LoVo (cell line): Measurements from ENCODE around the gene KDM4B.

Source experiments
- DNase-seq: peaks from one replicate; pipeline ENCODE4 v3.0.0-alpha.2; 2016; ENCODE audit warnings: low spot score

KDM4B gene

DNA sequence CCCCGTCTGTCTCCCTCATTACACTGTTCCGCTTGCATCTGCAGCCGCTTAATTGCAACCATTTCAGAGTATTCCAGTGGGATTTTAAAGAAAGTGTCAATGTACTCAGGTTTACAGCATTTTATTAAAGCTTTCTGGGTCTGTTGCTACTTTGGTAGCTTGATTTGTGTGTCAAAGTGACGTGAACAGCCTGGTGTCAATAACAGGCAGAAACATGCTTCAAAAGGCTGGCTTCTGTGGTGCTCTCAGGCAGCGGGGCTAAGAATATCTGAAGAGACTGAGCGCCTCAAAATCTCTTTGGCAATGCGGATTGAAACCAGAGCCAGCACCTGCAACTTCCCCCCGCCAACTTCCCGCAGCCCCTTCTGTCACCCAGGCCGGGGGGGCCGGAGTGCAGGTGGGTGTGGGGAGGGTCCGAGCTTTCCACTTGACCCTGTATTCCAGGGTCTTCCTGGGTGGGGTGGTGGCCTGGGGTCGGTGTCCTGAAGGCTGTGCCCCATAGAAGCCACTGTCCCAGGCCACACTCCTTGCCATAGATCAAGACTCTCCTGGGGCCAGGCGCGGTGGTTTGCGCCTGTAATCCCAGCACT is 81.2 kb downstream of the KDM4B start:
- DNase-seq: no peak

DNA sequence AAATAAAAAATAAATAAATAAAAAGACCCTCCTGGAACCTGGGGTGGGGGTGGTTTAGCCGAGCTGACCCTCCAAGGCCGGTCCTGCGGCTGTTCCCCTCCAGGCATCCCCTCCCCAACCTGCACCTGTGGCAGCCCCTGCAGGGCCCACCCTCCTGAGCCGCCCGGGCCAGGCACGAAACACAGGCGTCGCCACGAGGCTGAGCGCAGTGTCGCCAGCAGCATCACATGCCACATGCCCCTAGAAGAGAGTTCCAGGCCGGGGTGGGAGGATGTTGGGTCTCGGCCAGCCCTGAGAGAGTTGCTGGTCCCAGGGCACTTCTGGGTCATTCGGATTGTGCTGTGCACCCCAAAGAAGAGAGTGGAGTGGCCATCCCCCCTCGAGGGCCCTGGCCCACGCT is 82.0 kb downstream of the KDM4B start:
- DNase-seq: no peak

DNA sequence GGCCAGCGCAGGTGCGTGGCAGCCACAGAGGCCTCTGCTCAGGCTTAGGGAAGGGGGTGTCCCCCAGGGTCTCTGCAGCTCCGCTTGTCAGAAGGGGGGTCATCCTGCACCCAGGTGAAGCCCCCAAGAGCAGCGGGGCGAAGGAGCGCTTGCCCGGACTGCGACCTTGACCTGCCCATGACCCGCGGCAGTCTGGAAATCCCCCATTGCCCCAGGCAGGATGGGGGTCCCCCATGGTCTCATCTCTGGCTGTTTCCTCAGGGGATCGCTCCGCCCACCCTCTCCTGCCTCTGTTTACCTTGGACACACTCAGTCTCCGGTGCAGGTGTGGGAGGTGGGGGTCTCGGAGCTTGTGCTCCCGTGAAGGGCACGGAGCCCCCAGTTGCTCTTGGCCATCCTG is 82.7 kb downstream of the KDM4B start:
- no peak for DNase-seq

DNA sequence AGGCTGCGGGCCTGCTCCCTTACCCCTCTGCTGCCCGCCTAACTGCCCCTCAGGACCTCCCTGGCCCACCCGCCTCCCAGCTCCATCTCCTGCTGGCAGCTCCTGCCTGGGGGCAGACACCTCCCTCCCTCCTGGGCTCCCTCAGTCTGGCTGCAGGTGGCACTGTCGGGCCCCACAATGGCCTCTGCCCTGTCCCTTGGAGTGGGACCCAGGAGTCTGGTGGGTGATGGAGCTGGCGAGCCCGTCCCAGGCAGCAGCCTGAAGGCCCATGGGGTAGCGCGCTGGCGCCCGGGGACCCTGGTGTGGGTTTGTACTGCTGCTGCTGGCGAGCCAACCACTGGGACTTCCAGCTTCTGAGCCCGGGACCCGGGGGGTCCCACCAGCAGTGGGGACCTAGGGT is 83.6 kb downstream of the KDM4B start:
- DNase-seq: no peak

DNA sequence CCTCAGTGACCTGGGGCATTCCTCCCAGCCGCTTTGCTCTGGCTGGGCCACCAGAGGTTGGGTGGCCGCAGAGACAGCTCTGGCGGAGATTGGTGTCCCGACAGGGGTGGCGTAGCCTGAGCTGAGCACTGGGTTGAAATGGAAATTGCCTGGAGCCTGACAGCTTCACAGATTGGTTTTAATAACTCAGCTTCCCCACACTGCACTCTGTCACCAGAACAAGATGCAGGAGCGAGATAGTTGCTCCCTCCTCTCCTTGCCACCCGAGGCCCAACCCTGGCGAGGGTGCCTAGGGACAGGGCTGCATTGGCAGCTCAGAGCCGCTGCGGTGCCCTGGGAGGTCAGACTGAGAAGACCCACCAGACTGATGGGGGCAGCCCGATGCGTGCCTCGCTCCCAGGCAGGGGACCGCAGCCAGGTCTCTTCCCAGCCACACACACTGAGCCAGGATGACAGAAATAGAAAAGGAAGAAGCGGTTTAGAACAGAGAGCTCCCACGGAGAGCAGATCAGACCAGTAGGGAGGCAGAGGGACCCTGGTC is 84.1 kb downstream of the KDM4B start:
- DNase-seq: no peak

DNA sequence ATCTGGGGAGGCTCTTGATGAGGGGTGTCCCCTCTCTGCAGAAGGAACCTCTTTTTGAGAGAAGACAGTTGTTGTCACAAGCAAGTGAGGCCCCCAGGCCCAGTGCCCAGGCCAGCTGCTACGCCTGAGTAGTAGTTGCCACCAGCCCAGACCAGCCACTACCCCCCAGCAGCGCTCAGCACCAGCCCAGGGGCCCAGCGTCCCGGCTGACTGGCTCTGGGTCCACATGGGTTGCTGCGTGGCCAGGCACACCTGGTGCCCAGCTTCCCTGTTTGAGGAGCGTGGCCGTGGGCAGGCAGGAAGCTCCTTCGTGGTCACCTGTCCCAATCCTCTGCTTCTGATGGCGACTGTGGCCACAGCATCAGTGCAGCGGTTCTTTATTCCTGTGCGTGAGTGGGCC is 84.7 kb downstream of the KDM4B start:
- no peak for DNase-seq

DNA sequence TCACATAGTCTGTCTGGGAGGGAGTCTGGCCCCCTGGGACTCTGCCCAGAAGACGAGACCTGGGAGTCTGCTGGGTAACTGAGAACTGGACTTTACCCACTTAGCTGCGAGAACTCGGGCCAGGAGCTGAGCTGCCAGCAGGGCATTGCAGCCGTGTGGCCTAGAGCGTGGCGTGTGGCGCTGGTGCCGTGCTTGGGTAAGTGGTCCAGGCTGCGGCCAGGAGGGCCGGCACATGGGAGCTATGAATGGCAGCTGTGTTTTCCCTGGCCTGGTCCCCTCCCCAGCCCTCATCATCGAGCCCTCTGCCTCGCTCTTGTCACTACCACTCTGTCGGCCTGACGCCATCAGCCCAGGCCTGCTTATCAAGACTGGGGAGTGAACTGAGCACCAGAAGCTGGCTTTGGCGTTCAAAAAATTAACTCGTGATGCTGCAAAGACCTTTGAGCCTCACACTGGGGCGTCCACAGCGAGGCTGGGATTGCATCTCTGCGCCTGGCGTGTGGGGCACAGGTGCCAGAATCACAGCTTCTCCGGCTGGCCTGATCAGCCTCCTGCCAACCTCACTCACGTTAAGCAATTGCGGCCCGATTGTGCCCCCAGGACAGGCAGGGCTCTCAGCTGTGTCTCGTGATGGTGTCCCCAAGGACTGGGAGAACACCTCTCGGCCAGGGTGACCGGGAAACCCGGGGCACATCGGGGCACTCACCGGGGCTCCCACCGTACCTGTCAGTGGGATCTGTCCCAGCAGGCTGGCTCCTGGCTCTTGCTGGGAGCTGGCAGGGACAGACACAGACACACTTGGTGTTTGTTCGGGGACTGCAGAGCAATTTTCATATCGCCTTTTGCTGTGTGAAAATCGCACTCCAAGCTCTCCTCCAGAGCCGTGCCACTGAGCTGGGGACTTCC is 85.9 kb downstream of the KDM4B start:
- no peak for DNase-seq

DNA sequence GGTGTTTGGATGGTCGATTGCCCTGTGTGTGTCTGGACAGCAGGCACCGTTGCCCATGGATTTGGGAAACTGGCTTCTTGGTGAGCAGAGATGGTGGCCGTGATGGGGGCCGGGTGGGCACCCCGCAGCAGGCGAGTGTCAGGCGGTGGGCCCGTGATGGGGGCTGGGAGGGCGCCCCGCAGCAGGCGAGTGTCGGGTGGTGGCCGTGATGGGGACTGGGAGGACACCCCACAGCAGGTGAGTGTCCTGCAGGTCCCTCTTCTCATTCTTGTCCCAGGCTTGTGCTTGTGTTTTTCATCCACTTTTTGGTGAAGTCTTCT is 86.5 kb downstream of the KDM4B start:
- no peak for DNase-seq

DNA sequence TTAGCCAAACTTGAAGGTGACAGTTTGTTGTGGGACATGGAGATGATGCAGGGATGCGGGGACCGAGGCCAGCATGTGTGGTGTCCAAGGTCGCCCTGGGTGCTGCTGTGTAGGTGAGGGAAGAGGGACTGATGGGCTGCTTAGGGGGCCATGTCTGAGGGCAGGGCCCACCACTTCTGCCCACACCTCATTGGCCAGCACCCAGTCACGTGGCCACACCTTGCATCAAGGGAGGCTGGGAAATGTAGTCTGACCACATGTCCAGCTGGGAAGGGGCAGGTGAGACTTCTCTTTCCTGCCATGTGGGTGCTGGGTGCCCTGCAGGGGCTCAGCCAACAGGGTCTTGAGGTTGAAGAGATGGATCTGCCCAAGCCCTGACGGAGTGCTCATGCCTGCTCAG is 88.9 kb downstream of the KDM4B start:
- DNase-seq: no peak

DNA sequence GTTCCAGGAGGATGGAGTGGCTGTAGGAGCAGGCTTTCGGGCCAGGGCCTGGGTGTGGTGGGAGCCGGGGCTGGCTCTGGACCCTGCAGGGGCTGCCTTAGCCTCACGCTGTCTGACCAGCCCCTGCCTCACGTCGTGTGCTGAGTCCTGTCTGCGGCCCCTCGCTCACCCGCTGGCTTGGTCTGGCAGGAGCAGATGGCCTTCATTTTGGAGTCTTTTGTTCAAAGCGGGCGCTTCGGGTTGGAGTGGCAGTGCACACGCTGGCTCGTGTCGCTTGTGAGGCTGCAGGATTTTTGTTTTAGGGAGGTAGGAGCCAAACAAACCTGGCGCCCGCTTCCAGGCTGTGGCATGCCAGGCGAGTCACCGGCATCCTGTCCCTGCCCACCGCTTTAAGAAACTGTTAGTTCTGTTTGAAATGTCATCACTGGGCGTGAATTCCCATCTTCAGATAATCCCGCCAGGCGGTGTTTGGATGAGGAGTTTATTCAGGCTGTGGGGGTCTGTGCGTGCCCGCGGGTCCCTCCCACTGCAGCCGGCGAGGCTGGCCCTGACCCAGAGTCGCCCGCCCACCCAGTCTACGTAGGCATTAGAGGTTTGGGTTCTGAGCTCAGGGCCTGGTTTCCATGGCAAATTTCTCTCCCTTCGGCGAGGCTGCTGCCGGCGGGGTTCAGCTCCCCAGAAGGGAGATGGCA is 89.8 kb downstream of the KDM4B start:
- DNase-seq: no peak

DNA sequence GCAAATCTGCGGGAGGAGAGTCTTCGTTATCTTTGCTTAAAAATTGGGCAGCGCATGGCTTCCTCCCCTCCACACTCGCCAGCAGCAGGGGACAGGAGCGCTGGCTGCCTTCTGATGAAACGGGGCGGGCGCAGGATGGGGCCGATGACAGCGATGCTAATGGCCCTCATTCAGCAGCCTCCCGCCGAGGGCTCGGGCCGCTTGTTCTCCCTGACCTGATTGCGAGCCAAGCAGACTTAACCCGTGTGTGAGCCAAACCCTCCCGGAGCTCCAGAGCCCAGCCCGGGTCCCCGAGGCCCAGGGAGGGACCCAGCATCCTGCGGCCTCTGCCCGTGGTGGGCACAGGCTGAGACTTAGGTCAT is 90.3 kb downstream of the KDM4B start:
- DNase-seq: no peak

DNA sequence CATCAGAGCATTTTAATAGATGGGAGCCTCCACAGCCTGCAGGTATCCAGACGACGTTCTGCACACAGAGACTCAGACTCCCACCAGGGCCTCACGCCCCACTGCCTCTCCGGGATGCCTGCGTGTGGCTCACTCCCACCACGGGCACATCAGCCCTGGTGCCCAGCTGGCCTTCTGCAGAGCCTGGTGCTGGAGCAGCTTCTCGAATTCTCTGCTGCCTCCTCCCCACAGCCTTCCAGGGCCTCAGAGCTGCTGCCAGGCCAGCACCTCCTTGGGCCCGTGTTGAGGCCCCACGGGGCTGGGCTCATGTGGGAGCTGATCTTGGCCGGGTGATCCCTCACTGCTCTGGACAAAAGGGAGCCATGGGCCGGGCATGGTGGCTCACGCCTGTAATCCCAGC is 90.9 kb downstream of the KDM4B start:
- no peak for DNase-seq

DNA sequence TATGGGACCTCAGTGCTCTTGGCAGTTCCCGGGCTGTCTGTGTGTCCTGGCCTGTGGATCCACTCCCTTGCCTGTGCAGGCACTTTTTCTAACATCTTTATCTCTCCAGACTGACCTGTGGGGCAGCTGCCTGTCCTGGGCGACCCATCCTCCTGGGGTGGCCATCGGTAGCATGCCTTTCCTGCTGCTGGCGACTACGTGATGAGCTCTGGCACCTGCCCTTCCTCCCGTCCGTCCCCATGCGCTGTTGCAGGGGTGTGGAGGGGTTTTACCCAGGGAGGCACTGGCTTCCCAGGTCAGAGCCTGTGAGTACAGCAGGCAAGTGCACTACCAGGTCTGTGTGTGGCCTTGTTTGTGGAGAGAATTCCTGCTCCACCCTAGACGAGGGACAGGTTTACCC is 93.3 kb downstream of the KDM4B start:
- no peak for DNase-seq

DNA sequence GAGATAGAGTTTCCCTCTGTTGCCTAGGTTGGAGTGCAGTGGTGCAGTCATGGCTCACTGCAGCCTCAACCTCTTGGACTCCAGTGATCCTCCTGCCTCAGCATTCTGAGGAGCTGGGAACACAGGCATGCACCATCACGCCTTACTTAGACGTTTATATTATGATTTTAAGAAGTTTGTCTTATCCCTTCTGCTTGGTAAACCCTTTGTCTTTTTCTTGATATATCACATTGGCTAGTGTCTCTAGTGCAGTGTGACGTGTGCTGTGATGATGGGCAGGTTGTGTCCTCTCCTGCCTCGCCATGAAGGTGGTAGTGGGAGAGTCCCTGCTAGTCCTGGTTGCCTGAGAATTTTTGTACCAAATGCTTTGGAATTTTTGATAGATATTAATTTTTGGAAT is 93.9 kb downstream of the KDM4B start:
- DNase-seq: no peak

DNA sequence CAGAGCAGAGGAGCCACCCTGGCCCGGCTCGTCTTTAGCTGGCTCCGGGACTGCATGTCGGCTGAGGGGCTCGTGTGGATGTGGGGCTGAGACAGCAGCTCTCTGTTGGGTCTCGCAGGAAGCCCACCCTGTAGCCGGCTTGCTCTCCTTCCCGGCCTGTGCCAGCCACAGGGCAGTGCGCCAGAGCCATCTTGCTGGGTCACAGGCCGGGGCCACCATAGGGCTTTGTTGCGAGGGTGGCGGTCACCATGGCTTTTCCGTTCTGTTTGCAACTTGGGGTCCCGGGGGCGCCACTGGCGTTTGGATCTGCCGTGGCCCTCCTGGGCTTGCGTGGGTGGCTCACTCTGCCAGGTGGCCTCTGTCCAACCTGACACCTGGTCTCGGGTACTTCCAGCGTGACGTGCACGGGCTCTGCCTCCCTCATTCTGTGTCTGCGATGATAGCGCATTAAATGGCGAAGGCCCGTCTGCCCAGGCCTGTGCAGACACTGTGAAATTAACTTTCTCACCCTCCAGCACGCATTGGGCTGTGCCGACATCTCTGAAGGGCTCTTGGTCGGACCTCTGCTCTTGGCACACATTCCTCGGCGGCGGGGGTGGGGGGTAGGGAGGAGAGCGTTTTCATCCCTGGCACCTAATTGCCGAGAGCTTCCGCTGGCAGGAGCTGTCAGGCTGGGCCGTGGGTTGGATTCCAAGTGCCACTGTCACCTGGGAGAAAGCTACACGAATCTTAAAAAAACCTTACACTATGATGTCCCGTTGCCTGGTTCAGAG is 95.1 kb downstream of the KDM4B start:
- DNase-seq: no peak

DNA sequence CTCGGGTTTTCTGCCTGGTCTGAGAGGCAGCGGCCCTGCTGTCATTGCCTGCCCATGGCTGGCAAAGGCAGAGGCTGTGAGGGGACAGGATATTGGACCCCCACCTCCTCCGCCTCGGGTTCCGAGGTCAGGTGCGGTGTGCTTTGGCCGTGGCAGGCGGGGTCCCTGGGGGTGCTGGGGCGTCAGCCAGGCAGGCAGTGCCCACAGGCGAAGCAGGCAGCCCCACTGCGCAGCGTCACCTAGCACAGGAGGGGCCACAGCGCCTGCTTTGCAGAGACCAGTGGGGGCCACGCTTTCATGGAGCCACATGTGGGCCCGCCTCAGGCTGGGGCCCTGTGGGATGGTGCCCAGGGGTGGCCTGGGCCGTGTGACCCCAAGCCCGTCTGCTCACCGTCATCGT is 96.0 kb downstream of the KDM4B start:
- no peak for DNase-seq

DNA sequence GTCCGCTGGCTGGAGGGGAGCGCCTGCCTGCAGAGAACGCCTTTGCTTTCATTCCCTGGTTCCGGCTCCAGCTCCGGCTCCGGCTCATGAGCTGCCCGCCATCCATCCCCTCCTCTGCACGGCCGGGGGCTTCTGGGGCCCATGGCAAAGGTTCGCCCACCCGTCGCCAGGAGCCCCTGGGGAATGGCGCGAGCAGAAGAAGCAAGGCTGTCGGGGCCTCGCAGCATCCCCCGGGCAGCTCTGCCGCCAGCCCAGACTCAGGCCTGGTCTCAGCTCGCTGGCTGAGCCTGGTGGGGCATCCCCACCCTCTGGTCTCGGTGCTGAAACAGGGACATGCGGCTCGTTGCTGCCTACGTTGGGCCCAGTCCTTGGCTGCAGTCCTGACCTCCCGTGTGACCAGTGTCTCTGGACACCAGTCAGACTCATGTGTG is 96.8 kb downstream of the KDM4B start:
- DNase-seq: no peak

DNA sequence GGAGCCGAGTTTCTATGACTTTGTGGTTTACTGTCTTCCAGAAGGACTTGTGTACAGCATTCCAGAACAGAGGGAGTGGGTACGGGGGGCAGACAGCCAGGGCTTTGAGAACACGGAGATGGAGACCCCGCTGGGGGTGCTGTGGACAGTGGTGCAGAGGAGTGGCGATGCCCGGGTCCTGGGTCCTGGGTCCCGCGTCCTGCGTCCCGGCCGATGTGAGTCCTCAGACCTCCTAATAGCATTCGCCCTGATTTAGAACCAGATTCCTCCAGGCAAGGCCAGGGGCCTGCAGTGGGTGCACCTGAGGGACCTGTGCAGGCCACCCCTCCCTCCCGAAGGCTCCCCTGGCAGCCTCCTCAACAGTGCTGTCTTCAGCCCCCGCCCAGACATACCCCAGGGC is 97.9 kb downstream of the KDM4B start:
- no peak for DNase-seq

DNA sequence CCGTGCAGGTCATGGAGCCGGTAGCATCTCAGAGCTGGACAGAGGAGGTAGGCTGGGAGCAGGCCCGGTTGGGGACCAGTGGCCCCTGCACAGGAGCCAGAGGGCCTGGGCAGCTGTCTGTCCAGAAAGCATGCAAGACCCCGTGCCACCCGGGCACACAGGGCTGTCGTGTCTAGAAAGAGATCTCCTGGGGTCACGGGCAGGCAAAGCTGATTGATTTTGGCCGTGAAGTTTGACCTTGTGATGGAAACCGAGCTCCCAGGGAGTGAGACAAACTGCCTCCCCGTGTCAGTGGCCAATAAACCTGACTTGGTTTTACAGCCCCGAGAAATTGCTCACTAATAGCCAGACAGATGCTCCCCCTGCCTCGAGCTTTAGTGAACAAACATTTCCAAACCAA is 98.8 kb downstream of the KDM4B start:
- DNase-seq: no peak

DNA sequence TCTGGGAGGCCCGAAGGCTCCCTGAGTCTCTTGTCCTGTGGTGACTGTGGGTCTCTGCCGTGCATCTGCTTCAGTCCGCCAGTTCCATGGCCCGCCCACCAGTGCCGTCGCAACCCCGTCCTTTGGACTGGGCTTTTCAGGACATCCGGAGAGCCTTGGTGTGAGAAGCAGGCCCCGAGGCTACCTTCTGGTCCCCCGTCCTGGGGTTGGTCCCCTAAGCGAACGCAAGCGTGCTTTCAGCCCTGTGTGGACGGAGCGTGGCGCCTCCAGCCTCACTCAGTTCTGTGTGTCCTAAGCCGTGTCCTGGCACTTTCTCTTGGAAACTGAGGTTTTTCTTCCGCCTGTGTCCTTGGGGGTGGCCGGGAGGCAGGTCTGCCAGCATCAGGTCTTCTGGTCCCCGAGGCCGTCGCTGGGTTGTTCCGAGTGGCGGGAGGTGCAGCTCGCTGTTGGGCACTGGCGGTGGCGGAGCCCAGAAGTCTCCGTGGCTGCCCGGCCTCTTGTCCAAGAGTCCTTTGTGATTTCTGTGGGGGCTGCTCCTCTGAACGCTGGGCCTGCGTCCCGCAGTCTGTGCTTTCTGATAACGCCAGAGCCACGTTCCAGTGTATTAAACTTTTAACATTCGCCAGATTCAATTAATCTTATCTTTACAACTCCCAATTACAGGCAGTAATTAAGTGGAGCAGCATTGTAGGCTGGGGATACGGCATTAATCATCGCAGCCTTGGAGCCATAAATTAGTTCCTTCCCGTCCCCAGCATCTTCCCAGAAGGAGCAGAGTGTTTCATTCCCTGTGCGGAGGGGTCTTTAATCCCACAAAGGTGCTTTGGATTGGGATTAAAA is 99.5 kb downstream of the KDM4B start:
- DNase-seq: no peak

DNA sequence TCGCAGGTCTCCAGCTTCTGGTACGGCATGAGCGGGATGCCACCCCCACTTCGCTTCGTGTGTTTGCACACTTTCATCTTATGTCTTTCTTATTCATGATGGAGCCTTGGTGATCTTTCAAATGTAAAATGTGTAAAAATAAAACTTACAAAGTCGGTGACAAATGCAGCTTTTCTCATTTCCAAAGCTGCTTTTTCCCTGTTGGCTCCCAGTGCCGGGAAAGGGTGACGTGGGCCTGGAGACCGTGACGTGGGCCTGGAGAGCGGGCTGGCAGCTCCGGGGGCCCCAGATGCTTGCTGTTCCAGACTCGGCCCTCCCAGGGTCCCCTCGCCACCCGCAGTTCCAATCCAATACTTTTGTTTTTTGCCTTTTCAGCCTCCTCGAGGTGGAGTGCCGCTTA is 101.4 kb downstream of the KDM4B start:
- DNase-seq: no peak

DNA sequence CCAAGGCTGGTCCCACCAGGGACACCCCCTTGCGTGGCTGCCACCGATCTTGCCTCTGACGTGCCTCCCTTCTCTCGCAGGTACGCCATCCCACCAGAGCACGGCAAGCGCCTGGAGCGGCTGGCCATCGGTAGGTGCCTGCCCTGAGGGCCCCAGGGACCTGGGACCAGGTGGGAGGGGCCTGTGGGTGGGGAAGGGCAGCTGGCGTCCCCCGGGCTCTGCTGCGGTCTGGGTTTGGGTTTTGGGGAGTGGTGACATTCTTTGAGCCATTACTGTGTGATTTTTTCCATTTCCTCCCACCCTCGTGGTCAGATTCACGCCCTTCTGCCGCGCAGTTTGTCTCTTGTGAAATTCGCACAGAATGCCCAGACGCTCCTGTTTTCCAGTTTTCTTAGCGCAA is 102.0 kb downstream of the KDM4B start:
- no peak for DNase-seq
